ENCODE measurements around the gene SASH1. TPM values are rescaled to one million over a fixed set of nuclear protein-coding genes. Genes with fewer than 3 reads are reported as not detected.

SASH1 gene
- total and polyA plus RNA-seq, 2 of the 8 experiments (the other 6 are each of a cell fraction or from before 2014, with no cell fraction given): 6.0 to 20.2 TPM

GRCh38 chr6:148322704-148323103 lies 19.9 kb upstream of the SASH1 start:
- no peak overlapping the region for H2AK5ac ChIP-seq (ENCODE audit: low read depth, low read length)
- no peak overlapping the region for H3K4ac ChIP-seq (replicated peaks; ENCODE audit: insufficient read length, low read depth, low read length)
- no peak overlapping the region for H2BK12ac ChIP-seq (ENCODE audit: low read depth, low read length)
- no peak overlapping the region for H3K4me2 ChIP-seq (ENCODE audit: insufficient read depth in 1 of 2, low read depth in 2 of 2, low read length in 2 of 2)
- no peak overlapping the region for H4K5ac ChIP-seq (ENCODE audit: insufficient read length, low read depth, low read length)
- CTCF ChIA-PET (ENCODE audit: partially characterized antibody): no interaction called here
- H2BK120ac ChIP-seq (replicated peaks; ENCODE audit: low read depth, low read length): no peak overlapping the region
- 90% methylated on average over 2 of the region's 3 CpGs; no CpG with 5 or more reads in 1 of the 2 experiments for WGBS, 2 experiments (ENCODE audit: extremely low coverage in 1 of 2, insufficient coverage in 1 of 2, insufficient read length in 1 of 2, insufficient replicate concordance in 2 of 2, low coverage in 1 of 2, low lambda C conversion rate in 2 of 2, missing lambda C conversion rate in 1 of 2)
- H3K79me1 ChIP-seq (ENCODE audit: low read depth, low read length): no peaks in the 10 kb centered on the region
- no peak overlapping the region for H4K8ac ChIP-seq (ENCODE audit: extremely low read depth, insufficient read depth, low read length)
- no peak overlapping the region for H2BK5ac ChIP-seq (ENCODE audit: low read depth, low read length)
- H4K91ac ChIP-seq (replicated peaks; ENCODE audit: insufficient read length, low read length): no peak overlapping the region
- no peaks in the 10 kb centered on the region for H3K79me2 ChIP-seq (ENCODE audit: control insufficient read depth in 1 of 2, insufficient read depth in 2 of 2, low read length in 2 of 2)
- H3K4me3 ChIP-seq (ENCODE audit: extremely low read depth in 1 of 4, insufficient read depth in 2 of 4, low read depth in 3 of 4, low read length in 4 of 4): no peak overlapping the region
- no peak overlapping the region for H3K14ac ChIP-seq (ENCODE audit: insufficient read length)
- no peak overlapping the region for H3K27ac ChIP-seq (ENCODE audit: low read depth, low read length)
- no peaks in the 10 kb centered on the region for H4K20me1 ChIP-seq (replicated peaks in 1 of 2; ENCODE audit: control insufficient read depth in 1 of 2, insufficient read depth in 2 of 2, low read length in 2 of 2)
- no peaks in the 10 kb centered on the region for H3K4me1 ChIP-seq (replicated peaks in 1 of 4; ENCODE audit: control insufficient read depth in 3 of 4, insufficient read depth in 4 of 4, low read length in 3 of 4)
- no peak overlapping the region for H3K18ac ChIP-seq (ENCODE audit: extremely low read depth, low read length)
- FAIRE-seq (no peak), DNase-seq (ENCODE audit: low read depth in 1 of 2, low spot score in 2 of 2) (no peak)
- H3K36me3 ChIP-seq (ENCODE audit: control insufficient read depth in 2 of 4, insufficient read depth in 4 of 4, low read length in 3 of 4): no peaks in the 10 kb centered on the region
- no peaks in the 10 kb centered on the region for H3K9me3 ChIP-seq (ENCODE audit: insufficient read depth in 2 of 2, low read depth in 1 of 2, low read length in 1 of 2)
- no peak overlapping the region for H3K23ac ChIP-seq (ENCODE audit: insufficient read length)
- H3K23me2 ChIP-seq (ENCODE audit: low read depth, low read length): no peaks in the 10 kb centered on the region
- no peak overlapping the region for H2BK20ac ChIP-seq (ENCODE audit: low read length)
- no peak overlapping the region for H2AFZ ChIP-seq (ENCODE audit: low read length)
- H2BK15ac ChIP-seq (ENCODE audit: low read length): no peak overlapping the region
- POLR2A ChIA-PET (ENCODE audit: partially characterized antibody): no interaction called here
- H3K27me3 ChIP-seq (replicated peaks in 1 of 4; ENCODE audit: control insufficient read depth in 3 of 4, extremely low read depth in 1 of 4, insufficient read depth in 3 of 4, low read length in 3 of 4): no peaks in the 10 kb centered on the region
- no peak overlapping the region for H3K56ac ChIP-seq (replicated peaks; ENCODE audit: insufficient read length, low read depth, low read length)
- TF ChIP-seq SIRT6 (IDR thresholded peaks at IDR 0.05; ENCODE audit: low read length) (no peak), TAF7 (optimal IDR thresholded peaks at IDR 0.05; ENCODE audit: borderline replicate concordance, low read depth, low read length) (no peak)
- H3K9ac ChIP-seq (replicated peaks in 1 of 4; ENCODE audit: extremely low read depth in 1 of 4, low read depth in 3 of 4, low read length in 3 of 4): no peak overlapping the region

Data from H1 (cell line).